Stimulated activated CD4-positive, alpha-beta T cell treated with anti-CD3 and anti-CD28 coated beads, Interleukin-4, amount 100 ng/mL, for 48 hours (primary cell): ENCODE measurements around the gene IGFBP7.

Experiments used
- DNase-seq, 2 donors: peaks; one replicate each; pipeline ENCODE4 v3.0.0-alpha.2; 2020; ENCODE audit warnings: low read depth in 2 of 2

Gene IGFBP7

DNA sequence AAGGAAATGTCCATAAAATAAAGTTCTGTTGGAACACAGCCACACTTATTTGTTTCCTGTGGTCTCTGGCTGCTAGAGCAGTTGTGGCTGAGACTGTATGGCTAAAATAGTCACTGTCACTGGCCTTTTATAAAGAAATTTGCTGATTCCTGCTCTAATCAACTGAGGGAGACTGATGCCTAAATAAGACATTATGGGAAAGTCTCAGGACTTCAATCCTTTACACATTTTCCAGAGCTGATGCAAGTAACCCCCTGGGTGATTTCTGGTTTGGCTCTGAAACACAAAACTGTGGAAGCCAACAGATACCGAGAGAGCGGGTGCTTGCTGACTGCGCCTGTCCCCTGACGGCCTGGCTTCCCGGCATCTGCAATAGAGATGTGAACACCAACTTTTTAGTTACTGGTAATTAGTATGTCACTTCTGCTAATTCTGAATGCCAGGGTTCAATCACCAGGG is 67.4 kb downstream of the IGFBP7 start:
- no peak for DNase-seq

DNA sequence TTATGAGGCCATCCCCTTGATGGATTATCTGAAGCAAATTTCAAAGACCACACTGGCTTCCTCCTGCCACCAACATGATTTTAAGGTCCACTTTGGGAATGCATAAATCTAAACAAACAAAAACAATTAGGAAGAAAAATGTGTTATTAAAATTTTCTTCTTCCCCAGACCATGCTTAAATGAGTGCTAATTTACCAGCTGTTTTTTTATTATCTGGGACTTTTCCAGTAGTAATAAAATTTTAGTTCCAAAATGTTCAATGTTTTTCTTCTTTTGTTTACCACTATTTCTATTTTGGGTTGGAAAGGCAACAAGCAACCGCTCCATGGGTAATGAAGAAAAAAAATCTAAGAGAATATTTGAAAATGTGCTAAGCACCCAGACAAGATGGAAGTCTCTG is 69.2 kb downstream of the IGFBP7 start:
- DNase-seq, result no peak

DNA sequence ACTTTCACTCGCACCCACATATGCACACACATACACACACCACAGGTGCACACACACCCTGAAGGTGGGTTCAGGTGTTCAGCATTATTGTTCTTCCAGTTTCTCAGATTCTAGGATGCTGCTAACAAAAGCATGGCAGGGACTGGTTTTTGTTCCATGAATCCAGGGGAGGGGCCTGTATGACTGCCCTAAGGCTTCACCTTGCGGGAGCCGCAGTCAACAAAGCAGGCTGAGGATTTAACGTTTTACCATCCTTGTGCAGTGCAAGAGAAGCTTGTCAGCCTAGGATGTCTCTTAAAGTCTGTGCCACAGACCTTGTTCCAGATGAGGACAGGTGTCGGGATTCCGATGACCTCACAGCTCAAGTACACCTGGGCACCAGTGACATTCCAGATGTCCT is 69.7 kb downstream of the IGFBP7 start:
- no peak for DNase-seq

DNA sequence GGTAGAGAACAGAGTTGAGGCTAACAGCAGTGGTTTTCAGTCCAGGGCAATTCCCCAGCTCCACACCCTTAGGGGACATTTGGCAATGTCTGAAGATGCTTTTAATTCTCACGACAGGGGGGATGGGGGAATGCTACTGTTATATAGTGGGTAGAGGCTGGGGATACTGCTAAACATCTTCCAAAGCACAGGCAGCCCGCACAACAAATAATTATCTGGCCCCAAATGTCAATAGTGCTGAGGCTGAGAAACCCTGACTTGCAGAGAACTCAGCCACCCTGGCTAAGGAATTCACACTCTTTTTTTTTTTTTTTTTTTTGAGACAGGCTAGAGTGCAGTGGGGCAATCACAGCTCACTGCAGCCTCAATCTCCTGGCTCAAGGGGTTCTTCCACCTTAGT is 70.8 kb downstream of the IGFBP7 start:
- no peak for DNase-seq

DNA sequence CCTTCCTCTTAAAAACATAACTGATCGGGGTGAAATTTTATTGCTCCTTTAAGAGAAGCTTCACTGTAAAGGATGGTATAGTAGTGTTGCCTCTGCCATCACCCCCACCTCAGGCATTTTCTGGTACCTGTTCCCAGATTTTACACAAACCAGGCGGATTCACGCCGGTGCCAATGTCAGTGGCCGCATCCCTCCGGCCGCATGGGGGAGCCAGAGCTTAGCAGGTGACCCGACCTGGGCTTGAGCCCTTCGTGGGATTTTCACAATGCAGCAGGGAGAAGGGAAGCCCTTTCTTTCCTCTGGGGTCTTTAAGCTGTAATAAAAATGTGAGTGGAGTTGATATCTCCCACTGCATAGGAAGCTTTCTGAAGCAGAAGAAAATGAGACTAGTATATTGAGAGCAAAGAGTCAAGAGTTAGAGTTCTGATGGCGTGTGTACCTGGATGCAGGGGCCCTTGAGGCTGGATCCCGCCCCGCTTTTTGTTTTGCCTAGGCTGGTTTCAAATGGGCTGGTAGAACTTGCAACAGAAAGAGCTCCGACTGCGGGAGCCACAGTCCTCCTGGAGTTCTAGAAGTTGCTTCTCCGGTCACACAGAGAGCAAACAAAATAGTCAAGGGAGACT is 72.1 kb downstream of the IGFBP7 start:
- DNase-seq, result peak; percentile 8 to 11

- DNase-seq, result no peak
Measured at GRCh38 chr4:57034520-57034919, 75.7 kb downstream of the IGFBP7 start.

GRCh38 chr4:57023104-57023503 is 87.1 kb downstream of the IGFBP7 start:
- no peak for DNase-seq

DNA sequence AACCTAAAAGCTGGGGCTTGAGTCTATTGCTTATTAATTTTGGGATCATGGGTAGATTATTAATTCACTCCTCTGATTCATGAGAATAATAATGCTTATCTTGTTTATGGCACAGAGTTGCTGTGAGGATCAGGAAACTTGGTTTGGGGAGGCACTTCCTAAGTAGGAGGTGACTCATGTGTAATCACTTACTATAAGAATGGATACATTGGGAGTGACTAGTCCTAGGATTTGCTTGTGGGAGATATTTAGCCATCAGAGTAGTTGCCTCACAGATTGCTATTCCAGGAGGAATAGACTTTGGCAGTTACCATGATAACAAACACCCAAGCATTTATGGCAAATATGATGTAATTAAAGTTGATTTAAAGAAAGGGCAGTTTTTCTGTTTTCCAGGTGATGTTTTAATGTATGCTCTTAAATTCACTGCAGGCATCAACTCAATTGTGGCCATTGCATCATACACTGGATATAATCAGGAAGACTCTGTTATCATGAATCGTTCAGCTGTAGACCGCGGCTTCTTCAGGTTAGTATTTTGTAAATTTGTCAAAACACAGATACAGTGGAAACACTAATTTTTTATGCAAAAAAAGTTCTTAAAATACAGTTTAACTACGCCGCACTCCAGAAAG is 89.6 kb downstream of the IGFBP7 start:
- no peak for DNase-seq

DNA sequence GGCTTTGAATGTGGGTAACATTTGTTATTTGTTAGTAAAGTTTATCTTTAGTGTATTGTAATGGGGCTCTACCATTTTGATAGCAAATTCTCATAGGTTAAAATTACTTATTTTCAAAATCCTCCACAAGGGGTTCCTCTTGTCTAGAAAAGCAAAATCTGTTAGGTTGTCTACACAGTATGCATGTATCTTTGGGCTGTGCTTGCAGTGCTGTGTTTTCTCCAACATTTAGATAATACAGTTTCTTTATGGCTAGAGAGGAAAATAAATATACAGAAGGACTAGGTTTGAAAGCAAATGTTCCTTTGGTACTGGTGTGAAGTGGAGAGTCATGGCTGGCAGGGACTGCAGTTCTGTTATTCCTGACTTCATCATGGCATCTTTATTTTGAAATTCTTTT is 91.2 kb downstream of the IGFBP7 start:
- no peak for DNase-seq

DNA sequence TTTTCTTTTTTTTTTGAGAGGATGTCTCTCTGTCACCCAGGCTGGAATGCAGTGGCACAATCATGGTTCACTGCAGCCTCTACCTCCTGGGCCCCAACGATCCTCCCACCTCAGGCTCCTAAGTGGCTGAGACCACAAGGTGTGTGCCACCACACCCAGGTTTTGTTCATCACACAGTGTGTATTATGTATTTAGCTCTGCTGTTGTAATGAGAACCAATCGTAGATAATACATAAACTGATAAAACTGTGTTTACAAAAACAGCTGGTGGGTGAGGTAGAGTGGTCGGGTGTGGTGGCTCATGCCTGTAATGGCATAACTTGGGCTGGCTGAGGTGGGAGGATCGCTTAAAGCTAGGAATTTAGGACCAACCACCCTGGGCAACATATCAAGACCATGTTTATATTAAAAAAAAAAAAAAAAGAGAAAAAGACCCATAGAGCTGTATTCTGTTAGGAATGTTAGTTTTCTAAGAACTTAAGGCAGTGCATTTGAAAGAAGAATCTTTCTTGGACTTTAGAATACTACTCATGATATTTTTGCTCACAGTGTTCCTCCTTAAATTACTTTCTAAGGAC is 96.6 kb downstream of the IGFBP7 start:
- no peak for DNase-seq

- no peak for DNase-seq
Measured at GRCh38 chr4:56999751-57000150, 110.4 kb downstream of the IGFBP7 start.

- DNase-seq, result no peak
Measured at GRCh38 chr4:56995525-56995924, 114.7 kb downstream of the IGFBP7 start.

GRCh38 chr4:56990109-56990905 is 119.9 kb downstream of the IGFBP7 start:
- no peak for DNase-seq

DNA sequence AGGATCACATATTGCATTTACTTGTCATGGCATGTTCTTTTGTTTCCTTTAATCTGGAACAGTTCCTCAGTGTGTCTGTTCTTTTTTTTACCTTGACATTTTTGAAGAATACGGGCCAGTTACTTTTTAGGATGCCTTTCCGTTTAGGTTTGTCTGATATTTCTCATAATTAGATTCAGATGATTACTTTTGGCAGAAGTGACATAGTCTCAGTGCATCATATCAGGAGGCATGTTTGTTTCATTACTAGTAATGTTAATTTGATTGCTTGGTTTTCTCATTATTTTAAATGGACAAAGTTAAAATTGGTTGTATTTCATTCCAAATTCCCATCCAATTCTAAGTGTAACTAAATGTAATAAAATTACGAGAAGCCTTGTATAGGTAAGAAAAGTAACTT is 123.2 kb downstream of the IGFBP7 start:
- DNase-seq, result no peak

GRCh38 chr4:56986192-56986591 is 124.0 kb downstream of the IGFBP7 start:
- no peak for DNase-seq

- no peak for DNase-seq
Measured at GRCh38 chr4:56981795-56982201, 128.4 kb downstream of the IGFBP7 start.
